ENCODE measurements around the gene SYNGR2. TPM values are rescaled to one million over a fixed set of nuclear protein-coding genes. Genes with fewer than 3 reads are reported as not detected.

The SYNGR2 gene
- total RNA-seq, 1 donor from 2014 or later = 48.0 TPM

- DNase-seq = no peak
Measured at GRCh38 chr17:78204387-78205123, 36.2 kb downstream of the SYNGR2 start.

- no peak for DNase-seq
Measured at GRCh38 chr17:78205124-78205775, 36.9 kb downstream of the SYNGR2 start.

- no peak for DNase-seq
Measured at GRCh38 chr17:78206298-78206697, 37.9 kb downstream of the SYNGR2 start.

DNA sequence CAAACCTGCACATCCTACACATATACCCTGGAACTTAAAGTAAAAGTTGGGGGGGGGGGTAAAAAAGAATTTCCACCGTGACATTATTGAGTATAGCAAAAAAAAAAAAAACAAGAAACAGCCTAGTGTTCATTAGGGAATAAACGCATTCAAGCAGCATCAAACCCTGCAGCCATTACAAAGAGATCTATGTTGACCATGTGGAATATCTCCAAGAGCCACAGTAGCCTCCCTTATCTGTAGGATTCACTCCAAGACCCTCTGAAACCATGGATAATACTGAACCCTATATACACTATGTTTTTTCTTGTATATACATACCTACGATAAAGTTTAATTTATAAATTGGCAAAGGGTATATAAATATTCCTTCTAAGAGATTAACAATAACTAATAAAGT lies 40.1 kb downstream of the SYNGR2 start:
- no peak for DNase-seq

- DNase-seq = no peak
Measured at GRCh38 chr17:78210111-78210510, 41.7 kb downstream of the SYNGR2 start.

DNA sequence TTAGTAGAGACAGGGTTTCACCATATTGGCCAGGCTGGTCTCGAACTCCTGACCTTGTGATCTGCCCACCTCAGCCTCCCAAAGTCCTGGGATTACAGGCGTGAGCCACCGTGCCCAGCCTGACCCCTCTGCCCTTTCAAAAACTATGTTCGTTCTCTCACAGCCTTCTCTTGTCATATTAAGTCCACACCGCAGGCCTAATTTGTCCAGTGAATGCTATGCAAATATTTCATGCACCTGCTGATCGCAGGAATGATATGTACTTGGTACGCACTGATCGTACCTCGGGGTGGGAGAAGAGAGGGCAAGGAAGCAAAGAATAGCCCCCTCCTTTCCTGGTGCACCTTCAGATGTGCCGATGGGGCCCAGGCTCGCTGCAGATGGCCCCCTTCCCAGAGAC lies 42.7 kb downstream of the SYNGR2 start:
- no peak for DNase-seq

- peak; percentile 91 for DNase-seq
Measured at GRCh38 chr17:78214016-78214705, 45.8 kb downstream of the SYNGR2 start, which contains the start of gene BIRC5. Gene BIRC5 (plus strand): TSS chr17:78214253. CDS start chr17:78214317, 64 bp downstream.

- peak; percentile 12 for DNase-seq
Measured at GRCh38 chr17:78214706-78215061, 46.3 kb downstream of the SYNGR2 start.

DNA sequence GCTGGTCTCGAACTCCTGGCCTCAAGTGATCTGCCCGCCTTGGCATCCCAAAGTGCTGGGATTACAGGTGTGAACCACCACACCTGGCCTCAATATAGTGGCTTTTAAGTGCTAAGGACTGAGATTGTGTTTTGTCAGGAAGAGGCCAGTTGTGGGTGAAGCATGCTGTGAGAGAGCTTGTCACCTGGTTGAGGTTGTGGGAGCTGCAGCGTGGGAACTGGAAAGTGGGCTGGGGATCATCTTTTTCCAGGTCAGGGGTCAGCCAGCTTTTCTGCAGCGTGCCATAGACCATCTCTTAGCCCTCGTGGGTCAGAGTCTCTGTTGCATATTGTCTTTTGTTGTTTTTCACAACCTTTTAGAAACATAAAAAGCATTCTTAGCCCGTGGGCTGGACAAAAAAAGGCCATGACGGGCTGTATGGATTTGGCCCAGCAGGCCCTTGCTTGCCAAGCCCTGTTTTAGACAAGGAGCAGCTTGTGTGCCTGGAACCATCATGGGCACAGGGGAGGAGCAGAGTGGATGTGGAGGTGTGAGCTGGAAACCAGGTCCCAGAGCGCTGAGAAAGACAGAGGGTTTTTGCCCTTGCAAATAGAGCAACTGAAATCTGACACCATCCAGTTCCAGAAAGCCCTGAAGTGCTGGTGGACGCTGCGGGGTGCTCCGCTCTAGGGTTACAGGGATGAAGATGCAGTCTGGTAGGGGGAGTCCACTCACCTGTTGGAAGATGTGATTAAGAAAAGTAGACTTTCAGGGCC lies 51.2 kb downstream of the SYNGR2 start:
- no peak for DNase-seq

Other genes with a start within 250 kb of the SYNGR2 start
- 8.2 and 13.1 TPM in 2 replicates for gene TNRC6C, start 209.9 kb upstream of the SYNGR2 start, total RNA-seq
- 69.6 and 70.2 TPM in 2 replicates for gene TMC6, start 39.8 kb upstream of the SYNGR2 start, total RNA-seq
- 0.14 and 0.34 TPM in 2 replicates for gene TMC8, start 37.8 kb upstream of the SYNGR2 start, total RNA-seq
- not detected in 2 replicates for gene C17orf99, start 22.2 kb upstream of the SYNGR2 start, total RNA-seq
- gene TK1, start 18.5 kb downstream of the SYNGR2 start, total RNA-seq = 98.7 and 170 TPM in 2 replicates
- gene AFMID, start 18.8 kb downstream of the SYNGR2 start, total RNA-seq = 54.9 and 95.6 TPM in 2 replicates
- 23.5 and 91.0 TPM in 2 replicates for gene BIRC5, start 45.7 kb downstream of the SYNGR2 start, total RNA-seq
- gene TMEM235, start 63.0 kb downstream of the SYNGR2 start, total RNA-seq = 0.51 and 0.84 TPM in 2 replicates
- gene SOCS3, start 191.5 kb downstream of the SYNGR2 start, total RNA-seq = 46.4 and 130 TPM in 2 replicates
- gene PGS1, start 210.1 kb downstream of the SYNGR2 start, total RNA-seq = 38.1 and 66.9 TPM in 2 replicates

Measured in dermis blood vessel endothelial cell (primary cell).